Adrenal gland (tissue), 19 donors: Measurements from ENCODE around the gene TET2. TPM values are rescaled to one million over a fixed set of nuclear protein-coding genes. Genes with fewer than 3 reads are reported as not detected.

Experiments
- DNase-seq, 7 donors: peaks; one replicate each; pipeline ENCODE4 v3.0.0-alpha.2; 2019 to 2020
- H3K27ac ChIP-seq, 5 donors: fragments of 200-600 bp; sonication (generic) in 4 of 5; 1 replicate in 3 of 5; 2 replicates in 2 of 5; pipeline versions ENCODE4 v1.5.1 to v1.8.0; 2016 to 2020; ENCODE audit warnings: mild to moderate bottlenecking in 1 of 5
- H3K27me3 ChIP-seq: fragments of 200-600 bp; 2 replicates; pipeline ENCODE4 v1.8.0; 2021
- H3K36me3 ChIP-seq, 2 donors: fragments of 200-600 bp; replicated peaks in 1 of 2; 1 replicate in 1 of 2; 2 replicates in 1 of 2; pipeline versions ENCODE4 v1.5.1 to v1.8.0; 2018 to 2022
- H3K4me1 ChIP-seq, 2 donors: fragments of 200-600 bp; replicated peaks in 1 of 2; 1 replicate in 1 of 2; 2 replicates in 1 of 2; pipeline versions ENCODE4 v1.5.1 to v1.8.0; 2018 to 2021
- H3K4me3 ChIP-seq, 4 donors: fragments of 200-600 bp; sonication (generic) in 3 of 4; one replicate each; pipeline ENCODE4 v1.5.1; 2016 to 2018
- H3K9me3 ChIP-seq, 3 donors: fragments of 200-600 bp; sonication (generic) in 1 of 3; replicated peaks in 1 of 3; 1 replicate in 2 of 3; 2 replicates in 1 of 3; pipeline versions ENCODE4 v1.5.1 to v1.8.0; 2016 to 2021
- CTCF ChIP-seq, 6 experiments: fragments of 450-650 bp in 4 of 6; fragments of 200-600 bp in 2 of 6; sonication (generic) in 1 of 6; IDR thresholded peaks; 1 replicate in 5 of 6; 2 replicates in 1 of 6; pipeline versions ENCODE4 v1.5.1 to v1.8.0; 2016 to 2021; ENCODE audit warnings: antibody characterized with exemption in 6 of 6, mild to moderate bottlenecking in 2 of 6, moderate library complexity in 1 of 6
- POLR2A ChIP-seq, 2 donors: fragments of 450-650 bp; IDR thresholded peaks; one replicate each; pipeline ENCODE4 v1.6.1; 2017; ENCODE audit warnings: antibody characterized with exemption in 2 of 2, mild to moderate bottlenecking in 2 of 2, moderate library complexity in 1 of 2
- WGBS, 4 donors: extraction: QIAGEN DNeasy Blood & Tissue Kit in 2 of 4; methylation state at CpG; one replicate each; pipeline versions ENCODE4 v1.1.5 to v1.1.7; 2013 to 2017; 5-methylcytosine and 5-hydroxymethylcytosine counted together
- intact Hi-C, 2 donors: fragments of 100-400 bp; cut with DNase I; formaldehyde crosslinking; loops; one replicate each; pipeline versions ENCODE4 v1.14.1 to v1.15.0; 2022 to 2023
- long read RNA-seq, 10 donors: library from polyadenylated mRNA in 3 of 10; unstranded in 2 of 10; stranded (forward) in 1 of 10; transcript quantifications; one replicate each; pipeline ENCODE4 v2.0.0 and lab custom pipeline, GENCODE V29; 2021 to 2026
- polyA plus RNA-seq, 3 donors: library from polyadenylated mRNA; stranded (reverse); fragments of 200-250 nt in 2 of 3; fragments of 350-450 nt in 1 of 3; fragmentation: Illumina TruSeq in 1 of 3; extraction: RNeasy Lipid Tissue Mini Kit (QIAGEN cat#74804) in 1 of 3; gene quantifications; one replicate each; pipeline ENCODE4 v1.2.3, GENCODE V29; 2013 to 2014
- total RNA-seq, 9 donors: library from RNA; depleted of rRNA in 4 of 9; stranded (reverse); fragments of >200 nt in 4 of 9; fragments of 120-200 nt in 1 of 9; fragmentation: NEBNext Ultra II Directional in 1 of 9; extraction: Animal tissue kit (Norgen Biotek cat#: 25700) in 1 of 9; gene quantifications; one replicate each; pipeline versions ENCODE4 v1.1.0 to v1.2.4, GENCODE V29; 2013 to 2023
- donor health status: healthy with polysubstance abuse.
- donor health status: Bipolar disorder and iron deficiency.
- donor health status: DM: yes; HTN: yes; CAD: no.
- donor health status: DM: no; HTN: no; CAD: no.
- donor health status: DM: no; HTN: no; CAD: no.
- donor health status: DM: yes; HTN: yes; CAD: no.

Gene TET2
- 10 to 100 TPM in 7 of 9 donors, 1 to 10 TPM in 2; 7.7 to 26.1 (median 17.0) TPM for total RNA-seq
- 1 to 10 TPM; 3.7 to 6.1 (median 6.0) TPM for polyA plus RNA-seq
- long read RNA-seq, donor 1: 0 reads
- long read RNA-seq, donor 2: 0 reads
- long read RNA-seq, donor 3, partial matches to known transcripts: 46 of 119 reads
- long read RNA-seq, donor 3, other reads (novel, unspliced or antisense): 73 of 119 reads
- long read RNA-seq, donor 4, partial matches to known transcripts: 9 of 9 reads
- long read RNA-seq, donor 4, other reads (novel, unspliced or antisense): 0 of 9 reads
- long read RNA-seq, donor 5, partial matches to known transcripts: 1 of 3 reads
- long read RNA-seq, donor 5, other reads (novel, unspliced or antisense): 2 of 3 reads
- long read RNA-seq, donor 6, partial matches to known transcripts: 6 of 6 reads
- long read RNA-seq, donor 6, other reads (novel, unspliced or antisense): 0 of 6 reads
- long read RNA-seq, donor 7: 0 reads
- long read RNA-seq, donor 8: 0 reads
- long read RNA-seq, donor 9, partial matches to known transcripts: 7 of 7 reads
- long read RNA-seq, donor 9, other reads (novel, unspliced or antisense): 0 of 7 reads
- long read RNA-seq, donor 10, partial matches to known transcripts: 10 of 10 reads
- long read RNA-seq, donor 10, other reads (novel, unspliced or antisense): 0 of 10 reads

GRCh38 chr4:105146276-105147015 lies at the start of gene TET2:
Gene TET2 (plus strand): TSS chr4:105146876. CDS start chr4:105233943, 87,067 bp downstream.
- DNase-seq: peak; percentile 75 to 91 (median 81)
- Histone ChIP-seq H3K4me3 (peak within 1 kb of the TSS; percentile 62 to 77 (median 65)), H3K36me3 (no peaks in the 10 kb centered on the region), H3K9me3 (no peaks in the 10 kb centered on the region), H3K27me3 (no peaks in the 10 kb centered on the region), H3K4me1 (peaks cover 11 to 27% of the 10 kb centered on the region in 2 donors), H3K27ac (peak within 1 kb of the TSS; percentile 46 to 89 (median 87))
- peak; percentile 61 to 81 for TF ChIP-seq POLR2A (IDR thresholded peaks at IDR 0.05)
- TF ChIP-seq CTCF (IDR thresholded peaks at IDR 0.05): peak in 1 of 6 experiments; percentile 31
- intact Hi-C loops: loop anchor here in 1 of 2 donors (10.0 kb wide), 1 partner anchor 108 kb away; no protein-coding TSS in a partner anchor
- 0 to 1% (median 1%) methylated on average over 15 to 77 of the region's 77 CpGs for WGBS, 4 donors

GRCh38 chr4:105102016-105102415 lies 44.7 kb upstream of the TET2 start:
- H3K27me3 ChIP-seq: no peaks in the 10 kb centered on the region
- TF ChIP-seq POLR2A (IDR thresholded peaks at IDR 0.05): no peak
- TF ChIP-seq CTCF (IDR thresholded peaks at IDR 0.05): no peak
- intact Hi-C loops: no loop called here
- H3K4me3 ChIP-seq: no peak overlapping the region
- no peaks in the 10 kb centered on the region for H3K4me1 ChIP-seq
- H3K36me3 ChIP-seq: no peaks in the 10 kb centered on the region
- H3K27ac ChIP-seq: no peak overlapping the region
- H3K9me3 ChIP-seq: peaks cover 0 to under 1% (median 0%) of the 10 kb centered on the region in 3 donors
- no peak for DNase-seq

GRCh38 chr4:105106426-105106825 lies 40.2 kb upstream of the TET2 start:
- peak overlapping the region in 1 of 5 donors; percentile 57 for H3K27ac ChIP-seq
- H3K9me3 ChIP-seq: no peaks in the 10 kb centered on the region
- no peak for DNase-seq
- TF ChIP-seq POLR2A (IDR thresholded peaks at IDR 0.05) (no peak), CTCF (IDR thresholded peaks at IDR 0.05) (no peak)
- no peaks in the 10 kb centered on the region for H3K36me3 ChIP-seq
- no peaks in the 10 kb centered on the region for H3K27me3 ChIP-seq
- H3K4me3 ChIP-seq: no peak overlapping the region
- intact Hi-C loops: no loop called here
- no peaks in the 10 kb centered on the region for H3K4me1 ChIP-seq
